Measurements from ENCODE around the gene GAK. TPM values are rescaled to one million over a fixed set of nuclear protein-coding genes. Genes with fewer than 3 reads are reported as not detected.

GAK gene
- total RNA-seq, 1 experiment from 2014 or later = 117 TPM

- H3K9ac ChIP-seq (ENCODE audit: low read length) = no peak overlapping the region
Measured at GRCh38 chr4:951594-952468, 19.7 kb upstream of the GAK start.

GRCh38 chr4:951186-951585, 19.1 kb upstream of the GAK start:
- no peak for DNase-seq
- no peak for ATAC-seq
- intact Hi-C loops (cut with micrococcal nuclease) = no loop called here
- TF ChIP-seq EZH2 (IDR thresholded peaks at IDR 0.05; ENCODE audit: low read length, unreplicated experiment) (no peak), CTCF (conservative IDR thresholded peaks at IDR 0.05; ENCODE audit: low read depth, low read length) (no peak), EZH2phosphoT487 (IDR thresholded peaks at IDR 0.05; ENCODE audit: borderline replicate concordance, low read length) (no peak)
- no peak overlapping the region for H3K4me2 ChIP-seq (ENCODE audit: low read length)
- H4K20me1 ChIP-seq (ENCODE audit: low read length) = no peaks in the 10 kb centered on the region
- BruUV-seq (replicated peaks) = no TSS peak
- CTCF ChIA-PET = no interaction called here
- H3K9ac ChIP-seq (ENCODE audit: low read length) = no peak overlapping the region
- no peak overlapping the region for H3K4me3 ChIP-seq (ENCODE audit: low read length)
- POLR2A ChIA-PET (ENCODE audit: unreplicated experiment) = no interaction called here
- H3K4me1 ChIP-seq (ENCODE audit: insufficient read depth, low read length) = no peaks in the 10 kb centered on the region
- no peaks in the 10 kb centered on the region for H3K36me3 ChIP-seq (ENCODE audit: low read depth, low read length)
- H3K27ac ChIP-seq (ENCODE audit: low read length) = no peak overlapping the region
- no peak overlapping the region for H2AFZ ChIP-seq (ENCODE audit: low read length)
- no peaks in the 10 kb centered on the region for H3K27me3 ChIP-seq (ENCODE audit: low read length)
- no peaks in the 10 kb centered on the region for H3F3A ChIP-seq (ENCODE audit: low read length, unreplicated experiment)
- no peaks in the 10 kb centered on the region for H3K9me3 ChIP-seq (ENCODE audit: low read length)
- H3K79me2 ChIP-seq (ENCODE audit: low read length) = no peaks in the 10 kb centered on the region
- H3K9me2 ChIP-seq (replicated peaks; ENCODE audit: low read length) = no peaks in the 10 kb centered on the region

More at GRCh38 chr4:951594-952468, 19.7 kb upstream of the GAK start:
- ATAC-seq (no peak), DNase-seq (no peak)
- Histone ChIP-seq H3K27me3 (ENCODE audit: low read length) (no peaks in the 10 kb centered on the region), H3K27ac (ENCODE audit: low read length) (no peak overlapping the region), H3K4me3 (ENCODE audit: low read length) (no peak overlapping the region), H3K36me3 (ENCODE audit: low read depth, low read length) (no peaks in the 10 kb centered on the region), H3K9me2 (replicated peaks; ENCODE audit: low read length) (no peaks in the 10 kb centered on the region), H2AFZ (ENCODE audit: low read length) (no peak overlapping the region), H3F3A (ENCODE audit: low read length, unreplicated experiment) (no peaks in the 10 kb centered on the region), H3K79me2 (ENCODE audit: low read length) (no peaks in the 10 kb centered on the region), H4K20me1 (ENCODE audit: low read length) (no peaks in the 10 kb centered on the region), H3K4me1 (ENCODE audit: insufficient read depth, low read length) (no peaks in the 10 kb centered on the region), H3K4me2 (ENCODE audit: low read length) (no peak overlapping the region), H3K9me3 (ENCODE audit: low read length) (no peaks in the 10 kb centered on the region)
- no TSS peak for BruUV-seq (replicated peaks)
- ChIA-PET POLR2A (ENCODE audit: unreplicated experiment) (no interaction called here), CTCF (no interaction called here)
- no peak for TF ChIP-seq EZH2phosphoT487 (IDR thresholded peaks at IDR 0.05; ENCODE audit: borderline replicate concordance, low read length)
- TF ChIP-seq CTCF (conservative IDR thresholded peaks at IDR 0.05; ENCODE audit: low read depth, low read length) = no peak
- no peak for TF ChIP-seq EZH2 (IDR thresholded peaks at IDR 0.05; ENCODE audit: low read length, unreplicated experiment)
- intact Hi-C loops (cut with micrococcal nuclease) = no loop called here
